Right forelimb (tissue), 1 donor: ENCODE data around the gene RGMA.
"Not testable (repeated sequence)": the region's sequence is repeated elsewhere in the genome, so short reads cannot be mapped to it uniquely, and the experiment has no call there.

Experiments used
- DNase-seq: peaks from one replicate; pipeline ENCODE4 v3.0.0-alpha.2; 2018

The RGMA gene

GRCh38 chr15:93046120-93046519, 42.9 kb downstream of the RGMA start:
- no peak for DNase-seq

- no peak for DNase-seq
These were observed 43.7 kb downstream of the RGMA start for GRCh38 chr15:93045191-93045785.

- no peak for DNase-seq
These were observed 44.5 kb downstream of the RGMA start for GRCh38 chr15:93044301-93045190.

GRCh38 chr15:93043621-93044300, 45.2 kb downstream of the RGMA start:
- no peak for DNase-seq

GRCh38 chr15:93042691-93043378, 46.2 kb downstream of the RGMA start:
- no peak for DNase-seq

- DNase-seq: no peak
These were observed 46.8 kb downstream of the RGMA start for GRCh38 chr15:93042211-93042610.

- DNase-seq: no peak
These were observed 47.9 kb downstream of the RGMA start for GRCh38 chr15:93041159-93041547.

- no peak for DNase-seq
These were observed 48.5 kb downstream of the RGMA start for GRCh38 chr15:93040288-93041158.

- not testable (repeated sequence) for DNase-seq
These were observed 49.3 kb downstream of the RGMA start for GRCh38 chr15:93039562-93040287.

GRCh38 chr15:93037820-93038705, 50.9 kb downstream of the RGMA start:
- peak; percentile 38 for DNase-seq

GRCh38 chr15:93036951-93037819, 51.8 kb downstream of the RGMA start:
- peak; percentile 82 for DNase-seq

GRCh38 chr15:93035953-93036810, 52.8 kb downstream of the RGMA start:
- peak; percentile 61 for DNase-seq

GRCh38 chr15:93035092-93035915, 53.7 kb downstream of the RGMA start:
- peak; percentile 41 for DNase-seq

GRCh38 chr15:93034512-93034911, 54.5 kb downstream of the RGMA start:
- no peak for DNase-seq

GRCh38 chr15:93033434-93034045, 55.5 kb downstream of the RGMA start:
- no peak for DNase-seq

GRCh38 chr15:93032515-93033206, 56.4 kb downstream of the RGMA start:
- DNase-seq: not testable (repeated sequence)
